Sigmoid colon (tissue), 7 donors: ENCODE measurements around the gene CCDC38. TPM values are rescaled to one million over a fixed set of nuclear protein-coding genes. Genes with fewer than 3 reads are reported as not detected.

Source experiments
- DNase-seq: peaks from one replicate; pipeline ENCODE4 v3.0.0-alpha.2; 2019
- H3K27ac ChIP-seq, 4 donors: fragments of 200-600 bp; sonication (generic); one replicate each; pipeline ENCODE4 v1.5.1; 2016 to 2019; ENCODE audit warnings: mild to moderate bottlenecking in 1 of 4
- H3K27me3 ChIP-seq, 3 donors: fragments of 200-600 bp; sonication (generic); one replicate each; pipeline ENCODE4 v1.5.1; 2019; ENCODE audit warnings: mild to moderate bottlenecking in 1 of 3
- H3K36me3 ChIP-seq, 4 donors: fragments of 200-600 bp; sonication (generic); one replicate each; pipeline ENCODE4 v1.5.1; 2016 to 2019
- H3K4me1 ChIP-seq, 4 donors: fragments of 200-600 bp; sonication (generic); one replicate each; pipeline ENCODE4 v1.5.1; 2017 to 2019
- H3K4me3 ChIP-seq, 4 donors: fragments of 200-600 bp; sonication (generic); one replicate each; pipeline ENCODE4 v1.5.1; 2017 to 2019; ENCODE audit warnings: mild to moderate bottlenecking in 2 of 4, moderate library complexity in 1 of 4
- H3K9me3 ChIP-seq, 4 donors: fragments of 200-600 bp in 3 of 4; sonication (generic) in 3 of 4; one replicate each; pipeline versions ENCODE4 v1.5.1 to v1.6.1; 2013 to 2019
- EP300 ChIP-seq, 4 donors: sonication (generic); formaldehyde crosslinking; IDR thresholded peaks; one replicate each; pipeline ENCODE4 v1.6.1; 2017; ENCODE audit warnings: antibody characterized with exemption in 4 of 4
- POLR2A ChIP-seq, 2 donors: fragments of 450-650 bp; IDR thresholded peaks; one replicate each; pipeline ENCODE4 v1.6.1; 2016; ENCODE audit warnings: antibody characterized with exemption in 2 of 2, mild to moderate bottlenecking in 2 of 2, moderate library complexity in 2 of 2
- POLR2AphosphoS5 ChIP-seq, 4 donors: sonication (generic); formaldehyde crosslinking; IDR thresholded peaks; one replicate each; pipeline ENCODE4 v1.6.1; 2017; ENCODE audit warnings: antibody characterized with exemption in 4 of 4
- WGBS, 2 donors: extraction: QIAGEN DNeasy Blood & Tissue Kit; methylation state at CpG; one replicate each; pipeline ENCODE4 v1.1.7; 2013; 5-methylcytosine and 5-hydroxymethylcytosine counted together
- intact Hi-C: fragments of 100-400 bp; cut with DNase I; formaldehyde crosslinking; loops from one replicate; pipeline ENCODE4 v1.15.1; 2023
- polyA plus RNA-seq, 3 donors: library from polyadenylated mRNA; stranded (reverse); fragments of 200-250 nt; gene quantifications; one replicate each; pipeline ENCODE4 v1.2.3, GENCODE V29; 2013
- total RNA-seq, 4 donors: library from RNA; depleted of rRNA; stranded (reverse); fragments of >200 nt; gene quantifications; one replicate each; pipeline ENCODE4 v1.1.0, GENCODE V29; 2016
- TF ChIP-seq, protein P1 (sequence below), 4 experiments: fragments of 450-650 bp in 3 of 4; fragments of 200-600 bp in 1 of 4; IDR thresholded peaks; one replicate each; pipeline ENCODE4 v1.5.1; 2016 to 2019; ENCODE audit warnings: antibody characterized with exemption in 4 of 4, mild to moderate bottlenecking in 3 of 4, moderate library complexity in 2 of 4
- donor health status: healthy with polysubstance abuse.
- donor health status: Bipolar disorder and iron deficiency.
- donor health status: healthy.

CCDC38 gene
- total and polyA plus RNA-seq, 7 donors = not detected

DNA sequence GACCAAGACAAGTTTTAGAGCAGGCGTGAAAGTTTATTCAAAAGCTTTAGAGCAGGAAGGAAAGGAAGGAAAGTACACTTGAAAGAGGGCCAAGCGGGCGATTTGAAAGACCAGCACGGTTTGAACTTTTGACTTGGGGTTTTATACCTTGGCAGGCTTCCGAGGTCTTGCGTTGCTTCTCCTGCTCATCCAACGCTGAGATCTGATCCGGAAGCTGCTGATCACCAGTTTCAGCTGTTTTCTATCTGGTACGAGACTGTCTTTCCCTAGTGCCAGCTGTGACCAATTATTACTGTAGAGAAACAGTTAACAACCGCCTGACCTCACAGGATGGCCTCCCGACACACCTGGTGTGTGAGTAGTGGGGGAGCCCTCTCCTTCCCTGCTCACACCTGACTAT is 104.3 kb downstream of the CCDC38 start:
- WGBS, 2 donors = 5 to 17% methylated on average over 11 of the region's 11 CpGs
- no peaks in the 10 kb centered on the region for H3K27me3 ChIP-seq
- no peak for DNase-seq
- intact Hi-C loops = no loop called here
- TF ChIP-seq POLR2AphosphoS5 (IDR thresholded peaks at IDR 0.05) (no peak), POLR2A (IDR thresholded peaks at IDR 0.05) (no peak), EP300 (IDR thresholded peaks at IDR 0.05) (no peak)
- TF ChIP-seq, protein P1, sequence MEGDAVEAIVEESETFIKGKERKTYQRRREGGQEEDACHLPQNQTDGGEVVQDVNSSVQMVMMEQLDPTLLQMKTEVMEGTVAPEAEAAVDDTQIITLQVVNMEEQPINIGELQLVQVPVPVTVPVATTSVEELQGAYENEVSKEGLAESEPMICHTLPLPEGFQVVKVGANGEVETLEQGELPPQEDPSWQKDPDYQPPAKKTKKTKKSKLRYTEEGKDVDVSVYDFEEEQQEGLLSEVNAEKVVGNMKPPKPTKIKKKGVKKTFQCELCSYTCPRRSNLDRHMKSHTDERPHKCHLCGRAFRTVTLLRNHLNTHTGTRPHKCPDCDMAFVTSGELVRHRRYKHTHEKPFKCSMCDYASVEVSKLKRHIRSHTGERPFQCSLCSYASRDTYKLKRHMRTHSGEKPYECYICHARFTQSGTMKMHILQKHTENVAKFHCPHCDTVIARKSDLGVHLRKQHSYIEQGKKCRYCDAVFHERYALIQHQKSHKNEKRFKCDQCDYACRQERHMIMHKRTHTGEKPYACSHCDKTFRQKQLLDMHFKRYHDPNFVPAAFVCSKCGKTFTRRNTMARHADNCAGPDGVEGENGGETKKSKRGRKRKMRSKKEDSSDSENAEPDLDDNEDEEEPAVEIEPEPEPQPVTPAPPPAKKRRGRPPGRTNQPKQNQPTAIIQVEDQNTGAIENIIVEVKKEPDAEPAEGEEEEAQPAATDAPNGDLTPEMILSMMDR (IDR thresholded peaks at IDR 0.05) = no peak
- H3K9me3 ChIP-seq = no peaks in the 10 kb centered on the region
- no peaks in the 10 kb centered on the region for H3K36me3 ChIP-seq
- no peak overlapping the region for H3K4me3 ChIP-seq
- peaks cover 0 to 13% (median 8%) of the 10 kb centered on the region in 4 donors for H3K4me1 ChIP-seq
- H3K27ac ChIP-seq = no peak overlapping the region

DNA sequence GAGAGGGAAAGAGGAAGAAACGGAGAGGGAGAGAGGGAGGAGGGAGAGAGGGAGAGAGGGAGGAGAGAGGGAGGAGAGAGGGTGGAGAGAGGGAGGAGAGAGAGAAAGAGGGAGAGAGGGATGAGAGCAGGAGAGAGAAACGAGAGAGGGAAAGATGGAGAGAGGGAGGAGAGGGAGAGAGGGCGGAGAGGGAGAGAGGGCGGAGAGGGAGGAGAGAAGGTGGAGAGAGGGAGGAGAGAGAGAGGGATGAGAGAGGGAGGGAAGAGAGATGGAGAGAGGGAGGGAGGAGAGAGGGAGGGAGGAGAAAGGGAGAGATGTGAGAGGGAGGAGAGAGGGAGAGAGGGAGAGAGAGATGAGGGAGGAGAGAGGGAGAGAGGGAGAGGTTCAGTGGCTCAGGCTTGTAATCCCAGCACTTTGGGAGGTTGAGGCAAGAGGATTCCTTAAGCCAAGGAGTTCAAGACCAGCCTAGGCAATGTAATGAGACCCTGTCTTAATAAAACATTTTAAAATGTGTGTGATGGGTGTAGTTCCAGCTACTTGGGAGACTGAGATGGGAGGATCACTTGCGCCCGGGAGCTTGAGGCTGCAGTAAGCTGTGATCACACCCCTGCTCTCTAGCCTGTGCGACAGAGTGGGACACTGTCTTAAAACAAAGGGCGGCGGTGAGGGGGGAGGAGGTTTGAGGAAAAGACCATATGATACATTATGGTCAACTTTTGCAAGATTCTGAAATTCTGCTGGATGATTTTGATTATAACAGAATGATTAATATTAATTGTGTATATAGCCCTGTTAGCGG is 105.0 kb downstream of the CCDC38 start:
- intact Hi-C loops = no loop called here
- peaks cover 0 to 13% (median 8%) of the 10 kb centered on the region in 4 donors for H3K4me1 ChIP-seq
- no peak for TF ChIP-seq EP300 (IDR thresholded peaks at IDR 0.05)
- no peak for TF ChIP-seq POLR2AphosphoS5 (IDR thresholded peaks at IDR 0.05)
- no peak for TF ChIP-seq POLR2A (IDR thresholded peaks at IDR 0.05)
- TF ChIP-seq, protein P1 (IDR thresholded peaks at IDR 0.05) = no peak
- H3K4me3 ChIP-seq = no peak overlapping the region
- WGBS, 2 donors = 19 to 60% methylated on average over 10 of the region's 10 CpGs
- no peaks in the 10 kb centered on the region for H3K36me3 ChIP-seq
- H3K27me3 ChIP-seq = no peaks in the 10 kb centered on the region
- no peak overlapping the region for H3K27ac ChIP-seq
- no peak for DNase-seq
- H3K9me3 ChIP-seq = no peaks in the 10 kb centered on the region

DNA sequence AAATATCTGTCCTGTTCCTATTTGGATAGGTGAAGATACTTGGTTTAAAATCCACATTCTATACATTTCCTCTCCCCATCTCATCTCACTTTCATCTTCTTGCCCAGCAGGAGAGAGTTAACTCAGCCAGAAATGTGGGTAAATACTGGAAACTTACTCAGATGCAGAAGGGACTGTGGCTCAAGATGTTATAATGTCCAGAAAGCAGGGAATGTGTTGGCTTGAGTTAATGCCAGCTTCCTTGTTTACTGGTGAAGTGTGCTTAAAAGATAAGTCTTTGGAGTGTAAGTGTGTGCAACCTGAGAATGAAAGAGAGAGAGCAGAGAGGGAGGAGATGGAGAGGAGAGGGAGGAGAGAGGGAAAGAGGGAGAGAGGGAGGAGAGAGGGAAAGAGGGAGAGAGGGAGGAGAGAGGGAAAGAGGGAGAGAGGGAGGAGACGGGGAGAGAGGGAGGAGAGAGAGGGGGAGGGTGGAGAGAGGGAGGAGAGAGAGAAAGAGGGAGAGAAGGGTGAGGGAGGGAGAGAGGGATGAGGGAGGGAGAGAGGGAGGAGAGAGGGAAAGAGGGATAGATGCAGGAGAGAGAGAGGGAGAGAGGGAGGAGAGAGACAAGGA is 105.7 kb downstream of the CCDC38 start:
- peak overlapping the region in 1 of 4 donors; percentile 18 for H3K27ac ChIP-seq
- TF ChIP-seq POLR2A (IDR thresholded peaks at IDR 0.05) = no peak
- TF ChIP-seq, protein P1 (IDR thresholded peaks at IDR 0.05) = no peak
- no peak for TF ChIP-seq POLR2AphosphoS5 (IDR thresholded peaks at IDR 0.05)
- TF ChIP-seq EP300 (IDR thresholded peaks at IDR 0.05) = no peak
- WGBS, 2 donors = 2 to 21% methylated on average over 1 of the region's 1 CpG

DNA sequence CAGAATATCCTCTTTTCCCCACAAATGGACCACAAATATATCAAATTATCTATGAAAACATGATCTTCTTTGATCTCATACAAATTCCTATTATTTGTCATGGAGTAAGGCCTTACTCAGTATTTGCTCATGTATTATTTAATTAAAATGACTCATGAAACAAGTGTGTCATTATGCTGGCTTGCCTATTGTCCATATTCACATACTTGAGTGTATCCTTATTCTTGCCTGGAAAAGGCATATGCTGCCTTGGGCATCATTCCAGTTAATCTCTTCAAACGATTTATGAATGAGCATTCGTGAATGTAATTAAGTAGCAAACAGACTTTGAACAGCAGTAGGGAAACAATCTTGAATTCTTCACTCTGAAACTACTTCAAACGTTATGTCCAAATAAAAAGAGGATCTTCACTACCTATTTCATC is 106.2 kb downstream of the CCDC38 start:
- peaks cover 0 to 13% (median 8%) of the 10 kb centered on the region in 4 donors for H3K4me1 ChIP-seq
- intact Hi-C loops = no loop called here
- no peaks in the 10 kb centered on the region for H3K9me3 ChIP-seq
- peak overlapping the region in 1 of 4 donors; percentile 18 for H3K27ac ChIP-seq
- 10 to 38% methylated on average over 3 of the region's 3 CpGs for WGBS, 2 donors
- H3K4me3 ChIP-seq = no peak overlapping the region
- no peaks in the 10 kb centered on the region for H3K36me3 ChIP-seq
- TF ChIP-seq POLR2A (IDR thresholded peaks at IDR 0.05) (no peak), POLR2AphosphoS5 (IDR thresholded peaks at IDR 0.05) (no peak), EP300 (IDR thresholded peaks at IDR 0.05) (no peak)
- TF ChIP-seq, protein P1 (IDR thresholded peaks at IDR 0.05) = no peak
- H3K27me3 ChIP-seq = no peaks in the 10 kb centered on the region
- no peak for DNase-seq

More for the DNA sequence above, 105.7 kb downstream of the CCDC38 start:
- Histone ChIP-seq H3K36me3 (no peaks in the 10 kb centered on the region), H3K4me3 (no peak overlapping the region), H3K9me3 (no peaks in the 10 kb centered on the region), H3K4me1 (peaks cover 0 to 13% (median 8%) of the 10 kb centered on the region in 4 donors), H3K27me3 (no peaks in the 10 kb centered on the region)
- no peak for DNase-seq
- intact Hi-C loops = no loop called here
